ENCODE measurements around the gene SULT2B1. TPM values are rescaled to one million over a fixed set of nuclear protein-coding genes. Genes with fewer than 3 reads are reported as not detected.
A peak's percentile ranks its signal among the peaks of the same experiment; 100 is the strongest.

Gene SULT2B1
- total RNA-seq, 2 experiments from 2014 or later = not detected

- H3K4me3 Mint-ChIP-seq = peak within 1 kb of the TSS; percentile 98
- ChIA-PET POLR2A (interaction anchor here (0.6 to 3.9 kb wide), 31 partner anchors 9 to 1148 kb away, joined by 3 to 45 read pairs (median 5); partner anchors contain the start of genes AP2A1, CA11, DBP and EMP3), CTCF (interaction anchor here (0.6 to 1.5 kb wide), 8 partner anchors 10 to 454 kb away, joined by 3 to 5 read pairs (median 4); partner anchors contain the start of genes CA11 and RUVBL2)
- H3K36me3 ChIP-seq (ENCODE audit: insufficient read depth, low read length) = peaks cover 34% of the 10 kb centered on the region
- H3K4me1 Mint-ChIP-seq (ENCODE audit: low read depth) = peaks cover 58% of the 10 kb centered on the region
- peak within 1 kb of the TSS; percentile 97 for H3K27ac Mint-ChIP-seq
- H3K4me3 ChIP-seq (ENCODE audit: low read length) = peak within 1 kb of the TSS; percentile 94
- peaks cover 70% of the 10 kb centered on the region for H3K36me3 Mint-ChIP-seq (ENCODE audit: low read depth)
- peaks cover 64% of the 10 kb centered on the region for H3K4me1 ChIP-seq (ENCODE audit: insufficient read depth, low read length)
- H3K9me3 ChIP-seq (ENCODE audit: control insufficient read depth in 1 of 2, insufficient read depth in 1 of 2, low read length in 2 of 2) = no peaks in the 10 kb centered on the region
- H3K27me3 Mint-ChIP-seq = no peaks in the 10 kb centered on the region
- peak; percentile 89 to 99 (median 95) for DNase-seq
- intact Hi-C loops (cut with DNase I, micrococcal nuclease) = loop anchor here (1.0 to 5.0 kb wide), 4 partner anchors 15 to 287 kb away; partner anchors contain the start of gene DBP (in 1 of the 2)
- no peaks in the 10 kb centered on the region for H3K9me3 Mint-ChIP-seq
- TF ChIP-seq CTCF (IDR thresholded peaks at IDR 0.05) = no peak
- ATAC-seq (ENCODE audit: poor library complexity) = peak; percentile 67
- no peaks in the 10 kb centered on the region for H3K27me3 ChIP-seq (ENCODE audit: control insufficient read depth in 1 of 2, insufficient read depth in 2 of 2, low read length in 2 of 2)
- peak within 1 kb of the TSS; percentile 76 to 89 for H3K27ac ChIP-seq (ENCODE audit: low read depth in 1 of 2, low read length in 2 of 2)
Measured at GRCh38 chr19:48618916-48619691, 67.1 kb downstream of the SULT2B1 start, which contains the start of the genes RPL18 and SPHK2. Gene RPL18 (minus strand): TSS chr19:48619178. CDS start chr19:48619143, 35 bp downstream. Gene SPHK2 (plus strand): TSS chr19:48619506. CDS start chr19:48620515, 1,009 bp downstream.

GRCh38 chr19:48619692-48620585 lies 68.0 kb downstream of the SULT2B1 start:
- intact Hi-C loops (cut with DNase I, micrococcal nuclease) = loop anchor here (1.0 to 10.0 kb wide), 5 partner anchors 14 to 375 kb away; partner anchors contain the start of genes DBP (in 1 of the 2), GYS1 (in 1 of the 2) and RUVBL2 (in 1 of the 2)
- POLR2A ChIA-PET = interaction anchor here (0.6 to 3.9 kb wide), 26 partner anchors 10 to 1147 kb away, joined by 3 to 45 read pairs (median 5); partner anchors contain the start of genes AP2A1, CA11, DBP and EMP3

More at GRCh38 chr19:48619692-48620585, 68.0 kb downstream of the SULT2B1 start:
- H3K4me3 ChIP-seq (ENCODE audit: low read length) = peak overlapping the region; percentile 94
- H3K27me3 ChIP-seq (ENCODE audit: control insufficient read depth in 1 of 2, insufficient read depth in 2 of 2, low read length in 2 of 2) = no peaks in the 10 kb centered on the region
- peaks cover 72% of the 10 kb centered on the region for H3K4me1 ChIP-seq (ENCODE audit: insufficient read depth, low read length)
- H3K36me3 Mint-ChIP-seq (ENCODE audit: low read depth) = peaks cover 66% of the 10 kb centered on the region
- H3K9me3 ChIP-seq (ENCODE audit: control insufficient read depth in 1 of 2, insufficient read depth in 1 of 2, low read length in 2 of 2) = no peaks in the 10 kb centered on the region
- H3K27ac ChIP-seq (ENCODE audit: low read depth in 1 of 2, low read length in 2 of 2) = peak overlapping the region; percentile 76 to 89
- H3K4me3 Mint-ChIP-seq = peak overlapping the region; percentile 98
- H3K27ac Mint-ChIP-seq = peak overlapping the region; percentile 97
- TF ChIP-seq CTCF (IDR thresholded peaks at IDR 0.05) = no peak
- no peak for ATAC-seq (ENCODE audit: poor library complexity)
- H3K27me3 Mint-ChIP-seq = no peaks in the 10 kb centered on the region
- peaks cover 29% of the 10 kb centered on the region for H3K36me3 ChIP-seq (ENCODE audit: insufficient read depth, low read length)
- H3K4me1 Mint-ChIP-seq (ENCODE audit: low read depth) = peaks cover 64% of the 10 kb centered on the region
- DNase-seq = peak in 1 of 14 experiments; percentile 42
- CTCF ChIA-PET = interaction anchor here (0.9 to 1.1 kb wide), 5 partner anchors 11 to 374 kb away, joined by 3 to 5 read pairs (median 3); partner anchors contain the start of gene RUVBL2
- no peaks in the 10 kb centered on the region for H3K9me3 Mint-ChIP-seq
